Lower lobe of right lung (tissue), 2 donors: Measurements from ENCODE around the gene PAM16. TPM values are rescaled to one million over a fixed set of nuclear protein-coding genes. Genes with fewer than 3 reads are reported as not detected.

Experiments used
- ATAC-seq, 2 donors: fragments of 200-7000 bp; cut with Tn5 transposase; one replicate each; pipeline ENCODE4 v1.9.1; 2020 to 2022; ENCODE audit warnings: mild to moderate bottlenecking in 2 of 2, moderate library complexity in 2 of 2
- DNase-seq: peaks from one replicate; pipeline ENCODE4 v3.0.0-alpha.2; 2020
- H3K27ac ChIP-seq: fragments of 200-600 bp; one replicate; pipeline ENCODE4 v1.8.0; 2022
- H3K27me3 ChIP-seq: fragments of 200-600 bp; one replicate; pipeline ENCODE4 v1.8.0; 2022; ENCODE audit warnings: low read depth
- H3K36me3 ChIP-seq: fragments of 200-600 bp; one replicate; pipeline ENCODE4 v1.8.0; 2022; ENCODE audit warnings: mild to moderate bottlenecking
- H3K4me1 ChIP-seq: fragments of 200-600 bp; one replicate; pipeline ENCODE4 v1.8.0; 2022
- H3K4me3 ChIP-seq: fragments of 200-600 bp; one replicate; pipeline ENCODE4 v1.8.0; 2022; ENCODE audit warnings: mild to moderate bottlenecking
- H3K9me3 ChIP-seq: fragments of 200-600 bp; one replicate; pipeline ENCODE4 v1.8.0; 2022
- intact Hi-C: fragments of 100-400 bp; cut with DNase I; formaldehyde crosslinking; loops from one replicate; pipeline ENCODE4 v1.11.0; 2022
- total RNA-seq: library from RNA; stranded (reverse); fragmentation: NEBNext Ultra II Directional; extraction: Animal tissue kit (Norgen Biotek cat#: 25700); gene quantifications from one replicate; pipeline ENCODE4 v1.2.1, GENCODE V29; 2021
- TF ChIP-seq, protein P1 (sequence below): fragments of 200-600 bp; IDR thresholded peaks from one replicate; pipeline ENCODE4 v1.8.0; 2022; ENCODE audit warnings: antibody characterized with exemption, mild to moderate bottlenecking
- donor health status: DM: no; HTN: yes; CAD: no; lungs with severe emphysema.

The PAM16 gene
- total RNA-seq, 1 donor from 2014 or later: 40.0 TPM

DNA sequence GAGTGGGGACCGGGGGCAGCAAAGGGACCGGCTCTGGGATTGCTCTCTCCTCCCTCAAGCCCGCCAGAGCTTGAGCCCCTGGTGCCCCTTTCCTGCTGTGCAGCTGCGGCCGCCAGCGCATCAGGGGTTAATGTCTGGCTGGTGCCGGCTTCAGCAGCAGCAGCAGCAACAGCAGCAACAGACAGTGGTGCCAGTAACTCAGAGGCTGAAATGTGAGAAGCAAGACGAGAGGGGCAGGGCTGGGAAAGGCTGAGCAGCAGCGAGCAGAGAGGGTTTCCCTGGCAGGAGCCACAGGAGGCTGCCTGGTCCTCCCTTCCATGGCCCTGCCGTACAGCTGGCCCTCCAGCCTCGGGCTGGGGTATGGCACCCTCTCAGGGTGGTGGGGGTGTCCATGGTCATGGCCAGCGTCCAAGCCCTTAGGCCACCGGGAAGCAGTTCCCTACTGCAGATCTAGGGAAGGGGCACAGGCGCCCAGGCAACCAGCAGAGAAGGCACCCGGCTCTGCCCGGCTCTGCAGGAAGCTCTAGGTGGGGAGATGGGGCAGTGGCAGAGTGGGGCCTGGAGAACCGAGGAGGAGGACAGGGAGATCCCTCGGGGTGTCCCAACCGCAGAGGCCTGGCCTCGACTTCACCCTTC is 57.2 kb downstream of the PAM16 start:
- peak; percentile 47 to 59 for ATAC-seq

DNA sequence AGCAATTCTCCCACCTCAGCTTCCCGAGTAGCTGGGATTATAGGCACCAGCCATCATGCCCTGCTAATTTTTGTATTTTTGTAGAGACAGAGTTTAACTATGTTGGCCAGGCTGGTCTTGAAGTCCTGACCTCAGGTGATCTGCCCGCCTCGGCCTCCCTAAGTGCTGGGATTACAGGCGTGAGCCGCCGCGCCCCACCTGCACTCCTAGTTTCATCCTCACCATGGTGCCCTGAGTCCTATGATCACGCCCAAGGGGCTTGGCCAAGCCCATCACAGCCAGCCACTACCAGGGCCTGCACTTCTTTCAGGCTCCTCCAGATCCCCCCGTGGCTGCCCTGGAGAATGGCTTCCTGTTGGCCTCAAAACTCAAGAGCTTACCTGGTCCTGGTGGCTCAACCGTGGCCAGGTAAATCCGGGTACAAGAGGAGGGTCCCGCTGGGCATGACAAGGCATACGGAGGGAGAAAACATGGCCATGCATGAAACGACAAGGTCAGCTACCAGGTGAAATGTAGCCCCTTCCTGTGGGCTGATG is 57.9 kb downstream of the PAM16 start:
- no peak for DNase-seq
- no peak for ATAC-seq
- intact Hi-C loops: no loop called here
- no peaks in the 10 kb centered on the region for H3K9me3 ChIP-seq
- H3K4me1 ChIP-seq: peaks cover 38% of the 10 kb centered on the region
- H3K27me3 ChIP-seq: no peaks in the 10 kb centered on the region
- H3K4me3 ChIP-seq: no peak overlapping the region
- TF ChIP-seq, protein P1, sequence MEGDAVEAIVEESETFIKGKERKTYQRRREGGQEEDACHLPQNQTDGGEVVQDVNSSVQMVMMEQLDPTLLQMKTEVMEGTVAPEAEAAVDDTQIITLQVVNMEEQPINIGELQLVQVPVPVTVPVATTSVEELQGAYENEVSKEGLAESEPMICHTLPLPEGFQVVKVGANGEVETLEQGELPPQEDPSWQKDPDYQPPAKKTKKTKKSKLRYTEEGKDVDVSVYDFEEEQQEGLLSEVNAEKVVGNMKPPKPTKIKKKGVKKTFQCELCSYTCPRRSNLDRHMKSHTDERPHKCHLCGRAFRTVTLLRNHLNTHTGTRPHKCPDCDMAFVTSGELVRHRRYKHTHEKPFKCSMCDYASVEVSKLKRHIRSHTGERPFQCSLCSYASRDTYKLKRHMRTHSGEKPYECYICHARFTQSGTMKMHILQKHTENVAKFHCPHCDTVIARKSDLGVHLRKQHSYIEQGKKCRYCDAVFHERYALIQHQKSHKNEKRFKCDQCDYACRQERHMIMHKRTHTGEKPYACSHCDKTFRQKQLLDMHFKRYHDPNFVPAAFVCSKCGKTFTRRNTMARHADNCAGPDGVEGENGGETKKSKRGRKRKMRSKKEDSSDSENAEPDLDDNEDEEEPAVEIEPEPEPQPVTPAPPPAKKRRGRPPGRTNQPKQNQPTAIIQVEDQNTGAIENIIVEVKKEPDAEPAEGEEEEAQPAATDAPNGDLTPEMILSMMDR: no peak
- H3K27ac ChIP-seq: peak overlapping the region; percentile 51
- H3K36me3 ChIP-seq: no peaks in the 10 kb centered on the region

More for the DNA sequence above, 57.2 kb downstream of the PAM16 start:
- no peak overlapping the region for H3K4me3 ChIP-seq
- intact Hi-C loops: no loop called here
- DNase-seq: peak; percentile 58
- peaks cover 39% of the 10 kb centered on the region for H3K4me1 ChIP-seq
- TF ChIP-seq, protein P1: no peak
- no peaks in the 10 kb centered on the region for H3K27me3 ChIP-seq
- no peaks in the 10 kb centered on the region for H3K36me3 ChIP-seq
- no peaks in the 10 kb centered on the region for H3K9me3 ChIP-seq
- peak overlapping the region; percentile 51 for H3K27ac ChIP-seq

DNA sequence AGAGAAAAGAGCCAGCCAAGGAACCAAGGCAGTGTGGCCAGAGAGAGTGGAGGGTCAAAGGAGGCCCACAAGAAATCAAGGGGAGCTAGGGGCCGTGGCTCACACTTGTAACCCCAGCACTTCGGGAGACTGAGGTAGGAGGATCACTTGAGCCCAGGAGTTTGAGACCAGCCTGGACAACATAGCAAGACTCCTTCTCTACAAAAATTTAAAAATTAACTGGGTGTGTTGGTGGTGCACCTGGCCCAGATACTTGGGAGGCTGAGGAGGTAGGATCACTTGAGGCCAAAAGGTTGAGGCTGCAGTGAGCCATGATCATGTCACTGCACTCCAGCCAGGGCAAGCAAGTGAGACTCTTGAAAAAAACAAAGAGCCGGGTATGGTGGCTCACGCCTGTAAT is 59.4 kb downstream of the PAM16 start:
- H3K36me3 ChIP-seq: no peaks in the 10 kb centered on the region
- intact Hi-C loops: no loop called here
- no peaks in the 10 kb centered on the region for H3K9me3 ChIP-seq
- no peak overlapping the region for H3K27ac ChIP-seq
- TF ChIP-seq, protein P1: no peak
- no peak for ATAC-seq
- no peaks in the 10 kb centered on the region for H3K27me3 ChIP-seq
- peaks cover 38% of the 10 kb centered on the region for H3K4me1 ChIP-seq
- H3K4me3 ChIP-seq: no peak overlapping the region
- DNase-seq: no peak

Other genes with a start within 250 kb of the PAM16 start
- gene ADCY9, start 234.9 kb downstream of the PAM16 start, total RNA-seq: 43.2 TPM
- gene SRL, start 109.2 kb downstream of the PAM16 start, total RNA-seq: 1.4 TPM
- 12.9 TPM for gene TFAP4, start 78.3 kb downstream of the PAM16 start, total RNA-seq
- 21.5 TPM for gene GLIS2, start 35.3 kb downstream of the PAM16 start, total RNA-seq
- 17.4 TPM for gene VASN, start 20.5 kb upstream of the PAM16 start, total RNA-seq
- gene CORO7, start 65.3 kb upstream of the PAM16 start, total RNA-seq: 58.5 TPM
- gene DNAJA3, start 74.5 kb upstream of the PAM16 start, total RNA-seq: 34.6 TPM
- gene NMRAL1, start 123.3 kb upstream of the PAM16 start, total RNA-seq: 43.5 TPM
- 53.8 TPM for gene HMOX2, start 125.1 kb upstream of the PAM16 start, total RNA-seq
- 21.1 TPM for gene CDIP1, start 187.5 kb upstream of the PAM16 start, total RNA-seq
- gene C16orf96, start 205.0 kb upstream of the PAM16 start, total RNA-seq: 0.21 TPM